Kidney (tissue), 14 donors: ENCODE results near the gene RGS12. TPM values are rescaled to one million over a fixed set of nuclear protein-coding genes. Genes with fewer than 3 reads are reported as not detected.

Experiments used
- DNase-seq, 5 donors: peaks; one replicate each; pipeline ENCODE4 v3.0.0-alpha.2; 2013 to 2020
- FAIRE-seq: peaks from 2 replicates; lab custom pipeline; 2012; peaks lifted over from hg19 to GRCh38; lab: Jason Lieb, UNC
- H3K27ac ChIP-seq, 2 donors: one replicate each; pipeline ENCODE4 v1.7.0; 2013; ENCODE audit warnings: low read depth in 2 of 2, low read length in 2 of 2, inconsistent platforms in 1 of 2
- H3K27me3 ChIP-seq: one replicate; pipeline ENCODE4 v1.7.1; 2013; ENCODE audit warnings: low read length, inconsistent platforms; ENCODE audit not compliant: control insufficient read depth, insufficient read depth
- H3K36me3 ChIP-seq, 3 donors: one replicate each; pipeline versions ENCODE4 v1.7.0 to v1.7.1; 2013; ENCODE audit warnings: low read length in 3 of 3, control low read depth in 1 of 3, inconsistent platforms in 1 of 3; ENCODE audit not compliant: insufficient read depth in 3 of 3, control insufficient read depth in 2 of 3
- H3K4me1 ChIP-seq, 3 donors: one replicate each; pipeline versions ENCODE4 v1.7.0 to v1.7.1; 2013; ENCODE audit warnings: low read length in 3 of 3, inconsistent platforms in 1 of 3, low read depth in 1 of 3; ENCODE audit not compliant: control insufficient read depth in 2 of 3, insufficient read depth in 2 of 3
- H3K4me3 ChIP-seq, 3 donors: one replicate each; pipeline versions ENCODE4 v1.7.0 to v1.8.1; 2013; ENCODE audit warnings: low read length in 3 of 3, control low read depth in 1 of 3, inconsistent platforms in 1 of 3
- H3K9ac ChIP-seq, 3 donors: one replicate each; pipeline versions ENCODE4 v1.7.0 to v1.7.1; 2013; ENCODE audit warnings: low read length in 3 of 3, control low read depth in 1 of 3, inconsistent platforms in 1 of 3
- H3K9me3 ChIP-seq, 3 donors: one replicate each; pipeline versions ENCODE4 v1.7.0 to v1.7.1; 2013; ENCODE audit warnings: low read length in 3 of 3, control low read depth in 1 of 3, inconsistent platforms in 1 of 3; ENCODE audit not compliant: control insufficient read depth in 2 of 3, insufficient read depth in 1 of 3
- CTCF ChIP-seq: IDR thresholded peaks from 3 replicates; pipeline ENCODE4 v1.5.1; 2012; ENCODE audit warnings: mild to moderate bottlenecking, moderate library complexity, borderline replicate concordance; ENCODE audit not compliant: insufficient read depth; ENCODE audit errors: extremely low read depth
- intact Hi-C: fragments of 100-400 bp; cut with DNase I; formaldehyde crosslinking; loops from one replicate; pipeline ENCODE4 v1.11.1; 2022
- polyA plus RNA-seq: library from polyadenylated mRNA; stranded (reverse); fragments of 350-450 nt; fragmentation: Illumina TruSeq; extraction: RNeasy Lipid Tissue Mini Kit (QIAGEN cat#74804); gene quantifications from one replicate; pipeline ENCODE4 v1.2.3, GENCODE V29; 2014; ENCODE audit warnings: low read depth, low replicate concordance; ENCODE audit not compliant: insufficient read depth
- total RNA-seq: library from RNA; stranded (reverse); fragmentation: NEBNext Ultra II Directional; extraction: Animal tissue kit (Norgen Biotek cat#: 25700); gene quantifications from one replicate; pipeline ENCODE4 v1.2.1, GENCODE V29; 2021
- donor health status: control.
- donor health status: control.
- donor health status: control.
- donor health status: control.
- donor health status: control.
- donor health status: DM: yes; HTN: yes; CAD: no.
- donor health status: Normal renal cell carcinoma (clear cell type).

RGS12 gene
- total and polyA plus RNA-seq, 2 donors from 2014 or later: 18.0 to 35.5 TPM

DNA sequence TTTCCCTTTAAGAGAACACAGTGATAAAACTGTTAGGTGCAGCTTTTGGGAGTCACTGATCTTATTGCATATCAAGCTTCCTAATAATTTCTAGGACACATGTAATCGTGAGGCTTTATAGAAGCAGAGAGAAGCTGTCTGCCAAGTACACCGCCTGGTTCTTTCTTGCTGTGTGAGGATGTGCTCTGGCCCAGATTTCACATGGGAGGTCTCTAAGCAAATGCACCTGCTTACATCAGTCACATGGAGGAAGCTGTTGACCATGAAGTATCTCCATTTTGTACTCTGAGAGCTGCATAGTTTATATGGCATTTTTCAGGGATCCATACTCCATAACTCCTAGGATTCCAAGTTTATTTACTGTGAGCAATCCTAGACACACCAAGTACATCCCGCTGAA, 37.1 kb downstream of the RGS12 start:
- Histone ChIP-seq H3K27me3 (no peaks in the 10 kb centered on the region), H3K9ac (no peak overlapping the region), H3K9me3 (no peaks in the 10 kb centered on the region), H3K4me3 (no peak overlapping the region), H3K4me1 (no peaks in the 10 kb centered on the region), H3K27ac (no peak overlapping the region), H3K36me3 (no peaks in the 10 kb centered on the region)
- FAIRE-seq (no peak), DNase-seq (no peak)
- intact Hi-C loops: no loop called here
- TF ChIP-seq CTCF: no peak

GRCh38 chr4:3330707-3331106, 37.9 kb downstream of the RGS12 start:
- no peaks in the 10 kb centered on the region for H3K4me1 ChIP-seq
- no peaks in the 10 kb centered on the region for H3K36me3 ChIP-seq
- H3K9me3 ChIP-seq: no peaks in the 10 kb centered on the region
- FAIRE-seq: no peak
- intact Hi-C loops: no loop called here
- no peak for TF ChIP-seq CTCF
- no peaks in the 10 kb centered on the region for H3K27me3 ChIP-seq
- peak in 1 of 5 donors; percentile 23 for DNase-seq
- no peak overlapping the region for H3K9ac ChIP-seq
- no peak overlapping the region for H3K4me3 ChIP-seq
- no peak overlapping the region for H3K27ac ChIP-seq

DNA sequence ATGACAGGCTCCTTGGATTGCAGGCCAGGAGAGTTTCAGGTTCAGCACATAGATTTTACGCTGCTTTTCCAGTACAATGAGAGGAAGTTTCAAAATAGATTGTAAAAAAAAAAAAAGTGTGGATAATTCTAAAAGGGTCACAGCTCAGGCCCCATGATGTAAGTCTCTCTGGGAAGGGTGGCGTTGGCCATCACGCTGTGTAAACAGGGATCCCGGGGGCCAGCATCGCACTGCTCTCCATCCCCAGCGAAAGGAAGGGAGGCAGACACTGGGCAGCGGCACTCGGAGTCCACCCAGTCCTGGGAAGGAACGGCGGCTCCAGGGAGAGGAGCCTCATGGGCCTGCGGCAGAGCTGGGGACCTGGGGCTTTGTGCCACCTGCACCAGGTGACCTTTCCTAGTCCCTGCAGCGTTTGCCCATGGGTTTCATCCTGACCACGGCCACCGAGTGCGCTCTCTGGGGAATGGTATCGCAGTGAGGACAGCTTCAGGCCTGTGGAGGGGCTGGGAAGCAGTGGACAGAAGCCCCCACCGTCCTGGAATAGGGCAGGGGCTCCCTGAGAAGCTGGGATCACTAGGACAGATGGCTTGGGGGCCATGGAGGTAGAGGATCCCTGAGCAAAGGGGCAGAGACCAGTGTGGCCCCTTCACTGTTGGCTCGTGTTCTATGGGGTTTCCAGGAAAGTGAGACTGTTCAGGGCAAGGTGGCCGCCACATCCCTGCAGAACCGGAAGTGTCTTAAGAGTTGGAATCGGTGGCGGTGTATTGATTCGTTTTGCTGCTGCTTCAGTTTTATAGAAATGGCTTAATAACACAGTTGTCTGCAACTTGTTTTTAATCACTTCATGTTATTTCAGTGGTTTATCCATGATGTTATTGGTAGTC, 38.9 kb downstream of the RGS12 start:
- H3K27me3 ChIP-seq: no peaks in the 10 kb centered on the region
- H3K9me3 ChIP-seq: no peaks in the 10 kb centered on the region
- intact Hi-C loops: no loop called here
- DNase-seq (no peak), FAIRE-seq (no peak)
- no peaks in the 10 kb centered on the region for H3K4me1 ChIP-seq
- no peak overlapping the region for H3K9ac ChIP-seq
- peak overlapping the region; percentile 26 to 60 for H3K27ac ChIP-seq
- no peak for TF ChIP-seq CTCF
- no peaks in the 10 kb centered on the region for H3K36me3 ChIP-seq
- no peak overlapping the region for H3K4me3 ChIP-seq
